AG08395 (cell line): ENCODE data around the gene ADRA2B.
"Not testable (repeated sequence)": the region's sequence is repeated elsewhere in the genome, so short reads cannot be mapped to it uniquely, and the experiment has no call there.

Experiments used
- DNase-seq: peaks from one replicate; pipeline ENCODE4 v3.0.0; 2012; ENCODE audit warnings: mixed read lengths, low spot score

Gene ADRA2B

DNA sequence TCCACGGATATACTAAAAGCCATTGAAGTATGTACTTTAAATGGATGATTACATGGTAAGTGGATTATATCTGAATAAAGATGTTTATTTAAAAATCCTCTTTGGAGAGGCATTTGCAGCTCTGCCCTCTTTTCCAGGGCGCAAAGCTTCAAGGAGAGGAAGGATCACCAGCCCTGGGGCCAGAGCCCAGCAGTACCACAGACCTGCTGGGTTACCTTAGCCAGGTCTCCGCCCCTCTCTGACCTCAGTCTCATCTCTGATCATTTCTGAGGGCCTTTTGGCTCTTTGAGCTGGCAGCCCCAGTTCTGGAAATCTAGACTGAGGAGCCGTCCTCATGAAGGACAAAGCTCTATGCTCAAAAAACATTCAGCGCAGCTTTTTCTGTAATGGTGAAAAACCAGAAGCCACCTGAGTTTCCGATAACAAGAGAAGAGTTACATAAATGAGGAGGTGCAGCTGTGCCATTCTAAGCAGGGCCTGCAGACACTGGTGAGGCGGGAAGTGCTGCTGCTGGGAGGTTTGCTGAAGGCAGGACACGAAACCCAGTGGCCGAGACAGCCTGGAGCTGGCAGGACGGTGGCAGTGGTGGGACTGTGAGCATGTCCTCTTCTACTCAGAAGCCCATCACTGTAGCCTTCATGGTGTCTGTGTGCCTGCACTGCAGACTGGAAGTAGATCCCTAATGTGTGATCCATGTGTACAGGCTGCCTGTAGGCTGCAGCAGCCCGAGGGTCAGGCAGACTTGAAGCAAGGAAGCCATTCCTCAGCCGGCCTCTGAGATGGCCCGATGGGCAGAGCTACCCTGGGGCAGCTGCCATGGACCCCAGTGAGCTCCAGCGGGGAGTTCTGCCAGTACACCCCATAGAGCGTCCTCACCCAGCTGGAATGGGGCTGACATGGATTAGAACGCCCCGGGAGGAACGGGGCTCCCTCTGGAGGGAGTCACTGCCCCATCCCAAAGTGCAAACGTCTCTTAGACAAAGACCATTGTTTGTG is 27.7 kb downstream of the ADRA2B start:
- DNase-seq: no peak

DNA sequence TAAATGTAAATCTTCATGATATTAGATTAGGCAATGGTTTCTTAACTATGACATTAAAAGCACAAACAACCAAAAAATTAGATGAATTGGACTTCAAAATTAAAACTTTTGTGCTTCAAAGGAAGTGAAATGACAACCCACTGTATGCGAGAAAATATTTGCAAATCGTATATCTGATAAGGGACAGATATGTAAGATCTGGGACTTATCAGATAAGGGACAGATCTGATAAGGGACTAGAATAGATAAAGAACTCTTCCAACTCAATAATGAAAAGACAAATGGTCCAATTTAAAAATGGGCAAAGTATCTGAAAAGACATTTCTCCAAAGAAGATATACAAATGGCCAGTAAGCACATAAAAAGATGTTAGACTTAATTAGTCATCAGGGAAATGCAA is 29.2 kb downstream of the ADRA2B start:
- DNase-seq: no peak

DNA sequence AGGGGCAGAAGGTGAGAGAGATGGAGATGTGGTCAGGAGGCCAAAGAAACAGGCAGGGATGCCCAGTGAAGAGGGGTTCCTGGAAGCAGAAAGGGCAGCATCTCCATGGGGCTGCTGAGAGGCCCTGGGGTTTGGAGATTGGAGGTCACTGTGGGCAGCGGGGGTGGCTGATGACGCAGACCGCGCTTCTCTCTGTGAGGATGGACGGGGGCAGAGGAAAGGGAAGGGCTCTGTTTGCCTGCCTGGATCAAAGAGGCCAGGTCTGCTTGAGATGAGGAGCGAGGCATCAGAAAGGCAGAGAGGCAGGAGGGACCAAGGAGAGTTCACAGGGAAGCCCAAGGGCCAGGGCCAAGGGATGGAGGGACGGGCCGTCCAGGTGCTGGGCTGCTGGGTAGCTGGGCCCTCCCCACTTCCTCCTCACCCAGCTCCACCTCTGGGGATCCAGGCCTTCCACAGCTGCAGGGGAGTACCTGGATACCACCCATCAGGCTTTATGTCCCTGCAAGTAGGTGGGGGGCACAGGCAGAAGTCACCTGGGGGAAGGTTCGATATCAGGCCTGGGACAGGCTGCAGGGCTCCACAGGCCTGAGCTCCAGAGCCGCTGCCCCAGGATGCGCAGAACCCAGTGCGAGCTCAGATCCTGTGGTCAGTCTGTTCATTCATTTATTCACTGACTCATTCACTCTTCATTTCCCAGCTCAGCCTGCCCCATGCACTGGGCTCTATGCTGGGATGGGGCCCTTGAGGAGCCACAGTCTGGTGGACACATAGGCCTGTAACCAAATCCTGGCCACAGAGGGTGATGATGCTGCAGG is 30.6 kb downstream of the ADRA2B start:
- DNase-seq: no peak

DNA sequence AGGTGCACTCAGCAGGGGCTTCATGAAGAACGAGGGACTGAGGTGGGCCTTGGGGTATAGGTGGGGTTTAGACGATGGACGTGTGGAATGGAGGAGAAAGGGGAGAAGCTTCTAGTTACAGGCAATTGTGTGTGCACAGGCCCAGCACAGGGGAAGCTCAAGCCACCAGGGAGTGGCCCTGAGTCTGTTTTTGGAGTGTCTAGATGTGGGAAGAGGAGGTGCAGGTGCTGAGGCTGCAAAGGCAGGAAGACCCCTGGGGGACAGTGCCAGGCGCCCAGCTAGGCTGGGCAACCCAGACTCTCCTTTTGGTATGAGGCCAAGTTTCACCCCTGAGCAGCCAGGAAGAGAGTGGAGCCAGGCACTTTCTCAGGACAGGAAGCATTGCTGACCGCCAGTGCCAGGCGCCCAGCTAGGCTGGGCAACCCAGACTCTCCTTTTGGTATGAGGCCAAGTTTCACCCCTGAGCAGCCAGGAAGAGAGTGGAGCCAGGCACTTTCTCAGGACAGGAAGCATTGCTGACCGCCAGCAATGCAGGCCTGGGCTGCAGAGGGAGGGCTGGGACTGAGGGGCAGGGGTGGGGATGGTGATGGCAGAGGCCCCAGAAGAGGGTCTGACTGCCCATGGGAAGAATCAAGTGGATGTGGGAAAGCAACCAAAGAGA is 31.4 kb downstream of the ADRA2B start:
- not testable (repeated sequence) for DNase-seq

DNA sequence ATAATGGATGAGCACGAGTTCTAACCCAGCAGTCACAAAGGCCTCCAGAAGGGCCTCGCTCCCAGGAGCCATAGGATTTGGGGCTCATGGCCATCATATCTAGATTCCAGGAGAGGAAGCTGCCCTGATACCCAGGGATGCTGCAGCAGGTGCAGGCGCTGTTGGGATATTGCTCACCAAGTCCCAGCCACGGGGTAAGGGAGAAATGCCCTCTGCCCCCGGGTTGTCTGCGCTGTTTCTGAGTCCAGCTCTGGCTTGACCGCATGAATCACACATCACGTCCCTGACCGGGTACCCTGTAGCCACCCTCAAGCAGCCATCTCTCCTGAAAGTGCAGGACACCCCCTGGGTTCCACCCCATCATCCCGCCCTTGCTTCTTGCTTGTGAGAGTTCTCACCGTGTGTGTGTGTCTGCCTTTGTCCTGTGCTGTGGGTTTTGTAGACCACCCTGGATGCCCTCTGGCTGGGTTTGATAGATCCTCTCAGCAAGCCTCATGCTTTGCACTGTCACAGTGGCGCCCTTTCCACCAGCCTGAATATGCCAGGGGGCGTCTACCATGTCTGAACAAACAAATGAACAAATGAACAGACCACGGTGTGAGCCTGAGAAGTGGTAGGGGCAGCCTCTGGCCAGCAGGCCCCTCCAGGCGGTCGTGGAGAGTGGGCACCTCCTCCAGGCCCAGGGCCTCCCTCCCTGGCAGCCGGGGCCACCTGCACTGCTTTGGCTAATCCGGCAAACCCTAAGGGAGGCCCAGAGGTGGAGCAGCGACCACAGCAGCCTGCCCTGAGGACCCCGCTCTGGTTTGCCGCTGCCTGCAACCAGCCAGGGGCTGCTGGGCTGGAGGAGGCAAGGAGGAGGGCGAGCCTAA is 32.1 kb downstream of the ADRA2B start:
- no peak for DNase-seq

DNA sequence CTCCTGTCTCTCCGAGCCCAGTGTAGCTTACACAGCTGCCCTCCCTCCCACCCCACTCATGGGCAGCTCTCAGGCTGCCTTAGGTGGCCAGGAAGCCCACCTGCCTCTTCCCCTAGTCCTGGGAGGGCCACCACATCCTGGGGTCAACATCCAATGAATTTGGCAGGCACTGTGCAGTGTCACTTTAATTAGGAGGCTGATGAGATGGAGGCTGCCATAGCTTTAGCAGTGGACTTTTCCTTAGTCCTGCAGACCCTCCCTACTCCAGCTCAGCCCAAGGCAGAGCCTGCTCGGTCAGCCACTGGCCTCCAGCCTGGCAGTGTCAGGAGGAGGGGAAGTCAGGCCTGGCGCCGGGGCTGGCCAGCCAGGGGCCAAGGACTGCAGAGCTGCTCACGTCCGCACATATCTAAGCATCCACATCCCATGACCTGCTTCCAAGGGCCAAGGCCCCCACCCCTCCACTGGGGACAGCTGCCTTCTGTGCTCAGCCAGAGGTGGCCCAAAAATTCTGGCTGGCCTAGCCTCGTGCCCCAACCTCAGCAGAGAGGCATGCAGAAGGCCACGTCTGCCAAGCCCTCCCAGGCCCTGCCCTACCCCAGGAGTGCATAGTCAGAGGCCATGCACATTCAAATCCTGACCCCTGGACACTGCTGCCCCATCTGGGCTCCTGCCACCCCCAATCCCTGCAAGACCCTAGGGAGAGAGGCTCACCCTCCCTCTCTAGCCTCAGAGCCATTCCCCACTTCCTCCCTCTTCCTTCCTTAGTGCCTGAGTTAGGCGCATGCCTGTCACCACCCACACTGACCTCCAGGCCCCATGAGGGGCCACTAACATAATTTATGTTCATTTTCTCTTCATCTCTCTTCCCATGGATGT is 33.1 kb downstream of the ADRA2B start:
- no peak for DNase-seq

DNA sequence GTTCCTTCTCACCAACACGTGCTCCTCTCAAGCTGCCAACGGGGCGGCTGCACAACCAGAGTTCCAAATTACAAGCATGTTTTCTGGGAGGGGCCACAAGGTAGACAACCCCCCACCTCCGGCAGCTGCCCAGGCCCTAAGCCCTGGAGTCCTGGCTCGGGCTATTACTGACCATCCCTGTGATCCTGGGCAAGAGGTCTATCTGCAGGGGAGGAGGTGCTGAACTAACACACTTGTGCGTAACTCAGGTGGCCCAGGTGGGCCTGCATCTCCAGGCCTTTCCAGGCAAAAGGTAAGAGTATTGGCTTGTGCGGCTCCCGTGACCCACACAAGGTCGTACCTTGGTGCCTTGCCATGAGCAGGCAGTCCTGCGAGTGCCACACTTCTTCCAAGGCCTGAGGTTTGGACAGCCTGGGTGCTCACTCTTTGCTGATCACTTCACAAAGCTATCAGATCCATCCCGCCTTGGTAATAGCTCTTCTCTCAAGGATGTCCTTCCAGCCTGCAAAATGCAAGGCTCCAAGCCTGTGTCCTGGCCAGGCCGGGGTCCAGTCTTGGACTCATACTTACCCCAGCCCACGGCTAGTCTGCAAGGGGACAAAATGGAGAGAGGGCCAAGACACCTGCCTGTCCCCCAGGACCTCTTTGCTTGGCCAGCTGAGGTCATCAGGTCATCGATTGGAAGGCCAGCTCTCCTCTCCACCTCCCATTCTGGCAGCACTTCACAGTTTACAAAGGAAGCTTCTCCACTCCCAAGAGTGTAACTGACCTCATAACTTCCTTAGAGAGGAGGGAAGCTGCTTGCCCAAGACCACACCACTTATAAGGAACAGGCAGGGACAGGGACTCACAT is 33.9 kb downstream of the ADRA2B start:
- DNase-seq: no peak

DNA sequence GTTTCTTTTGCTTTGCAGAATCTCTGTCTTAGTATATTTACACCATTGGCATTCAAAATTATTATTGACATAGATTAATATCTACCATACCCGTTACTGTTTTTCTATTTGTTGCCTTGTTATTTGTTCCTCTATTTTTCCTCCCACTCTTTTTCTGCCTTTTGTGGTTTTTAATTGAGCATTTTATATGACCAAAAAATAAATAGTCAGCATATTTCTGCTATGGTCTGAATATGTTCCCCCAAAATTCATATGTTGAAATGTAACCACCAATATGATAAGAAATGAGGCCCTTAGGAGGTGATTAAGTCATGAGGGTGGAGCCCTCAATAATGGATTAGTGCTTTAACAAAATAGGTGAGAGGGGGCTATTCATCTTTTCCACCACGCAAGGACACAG is 35.3 kb downstream of the ADRA2B start:
- no peak for DNase-seq

DNA sequence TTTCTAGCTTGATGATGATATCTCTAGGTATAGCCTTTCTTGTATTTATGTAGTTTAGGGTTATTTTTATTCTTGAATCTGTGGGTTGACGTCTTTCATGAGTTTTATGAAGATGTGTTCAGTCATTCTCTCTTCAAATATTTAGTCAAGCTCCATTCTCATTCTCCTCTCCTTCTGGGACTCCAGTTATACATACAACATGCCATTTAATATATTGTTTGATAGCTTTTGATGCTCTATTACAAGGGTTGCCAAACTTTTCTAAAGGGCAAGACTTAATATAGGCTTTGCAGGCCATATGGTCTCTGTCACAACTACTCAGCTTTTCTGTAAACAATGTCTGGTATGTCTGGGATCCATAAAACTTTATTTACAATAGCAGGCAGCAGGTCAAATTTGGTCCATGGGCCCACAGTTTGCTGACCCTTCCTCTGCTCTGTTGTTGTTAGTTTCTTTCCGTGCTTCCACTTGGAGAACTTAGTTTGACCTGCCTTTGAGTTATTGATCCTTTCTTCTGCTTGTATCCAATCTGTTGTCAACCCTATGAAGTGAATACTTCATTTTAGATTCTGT is 41.1 kb downstream of the ADRA2B start:
- no peak for DNase-seq

DNA sequence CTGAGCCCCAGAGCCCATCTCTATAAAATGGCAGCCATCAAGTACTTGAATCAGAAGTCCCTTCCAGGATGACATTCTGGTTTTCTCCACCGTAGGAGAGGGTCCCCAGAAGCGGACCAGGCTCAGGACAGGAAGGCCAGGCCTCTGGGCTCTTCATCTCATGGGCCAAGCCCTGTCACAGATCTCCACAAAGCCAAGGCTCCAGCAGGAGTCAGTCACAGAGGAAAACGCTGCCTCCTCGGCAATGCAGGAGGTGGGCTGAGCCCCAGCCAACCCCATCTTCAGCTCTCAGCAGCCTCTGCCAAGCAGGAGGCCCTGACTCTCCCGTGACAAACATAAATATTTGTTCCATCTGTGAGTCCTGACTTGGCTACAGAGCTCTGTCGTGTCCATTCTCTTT is 42.2 kb downstream of the ADRA2B start:
- DNase-seq: no peak

DNA sequence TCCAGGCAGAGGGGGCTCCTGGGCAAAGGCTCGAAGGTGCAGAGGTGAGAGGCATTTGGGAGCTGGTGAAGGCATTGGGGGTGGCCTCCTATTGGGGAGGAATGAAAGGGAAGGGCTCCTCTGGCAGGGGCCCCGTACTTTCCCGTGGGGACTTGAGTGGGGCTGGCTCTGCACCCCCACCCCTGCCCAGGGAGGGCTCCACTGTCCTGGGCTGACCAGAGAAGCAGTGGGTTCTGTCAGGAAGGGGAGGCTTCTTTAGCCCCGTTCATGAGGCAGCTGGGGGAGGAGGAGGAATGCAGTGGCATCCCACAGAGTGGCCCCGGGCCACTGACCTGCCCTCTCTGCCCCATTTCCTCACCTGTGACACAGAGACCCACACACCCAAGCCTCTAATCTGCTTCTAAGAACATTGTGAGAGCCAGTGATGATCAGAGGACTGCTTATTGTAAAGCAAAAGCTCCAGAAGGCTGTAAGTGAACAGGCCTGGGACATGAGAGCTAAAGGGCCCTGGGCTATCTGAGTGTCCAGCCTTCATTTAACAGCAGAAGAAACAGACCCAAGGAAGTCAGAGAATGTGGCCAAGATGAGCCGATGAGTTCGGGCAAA is 43.1 kb downstream of the ADRA2B start:
- DNase-seq: no peak

DNA sequence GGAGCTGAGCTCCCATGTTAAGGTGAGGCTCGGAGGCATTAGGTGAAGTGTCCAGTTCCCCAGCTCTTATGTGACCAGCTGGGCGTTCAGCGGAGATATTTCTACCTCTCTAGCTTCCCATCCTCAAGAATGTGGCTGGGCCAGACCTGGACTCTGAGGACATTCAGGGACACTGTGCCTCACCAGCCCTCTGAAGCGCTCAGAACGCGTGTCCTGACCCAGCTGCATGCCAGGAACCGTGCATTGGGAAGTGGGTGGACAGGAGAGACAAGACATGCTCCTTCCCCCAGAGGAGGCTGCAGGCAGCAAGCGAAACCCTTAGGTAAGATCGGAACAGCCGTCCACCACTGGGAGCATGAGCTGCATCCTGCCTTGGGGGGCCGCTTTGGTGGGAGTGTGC is 43.6 kb downstream of the ADRA2B start:
- DNase-seq: no peak

DNA sequence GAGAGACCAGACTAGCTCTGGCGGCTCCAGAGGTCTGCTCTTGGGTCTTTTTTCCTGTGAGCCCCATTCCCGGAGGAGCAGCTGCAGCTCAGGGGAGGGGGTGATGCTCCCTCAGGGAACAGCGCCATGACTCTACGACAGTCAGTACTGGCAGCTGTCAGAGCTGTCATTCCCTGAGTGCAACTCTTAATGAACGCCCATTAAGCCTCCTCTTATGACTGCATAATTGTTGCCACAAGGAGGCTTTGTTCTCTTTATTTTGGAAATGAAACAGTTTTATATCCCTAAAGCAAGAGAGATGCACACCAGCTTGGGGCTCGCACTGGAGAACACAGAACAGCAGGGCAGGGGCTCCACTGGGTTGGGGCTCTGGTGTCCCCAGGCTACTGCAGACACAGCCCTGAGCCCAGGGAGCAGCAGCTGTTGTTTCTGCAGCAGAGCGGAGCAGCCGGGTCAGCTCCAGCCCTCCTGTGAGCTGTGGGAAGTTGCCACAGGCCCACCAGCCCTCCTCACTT is 44.3 kb downstream of the ADRA2B start:
- not testable (repeated sequence) for DNase-seq

DNA sequence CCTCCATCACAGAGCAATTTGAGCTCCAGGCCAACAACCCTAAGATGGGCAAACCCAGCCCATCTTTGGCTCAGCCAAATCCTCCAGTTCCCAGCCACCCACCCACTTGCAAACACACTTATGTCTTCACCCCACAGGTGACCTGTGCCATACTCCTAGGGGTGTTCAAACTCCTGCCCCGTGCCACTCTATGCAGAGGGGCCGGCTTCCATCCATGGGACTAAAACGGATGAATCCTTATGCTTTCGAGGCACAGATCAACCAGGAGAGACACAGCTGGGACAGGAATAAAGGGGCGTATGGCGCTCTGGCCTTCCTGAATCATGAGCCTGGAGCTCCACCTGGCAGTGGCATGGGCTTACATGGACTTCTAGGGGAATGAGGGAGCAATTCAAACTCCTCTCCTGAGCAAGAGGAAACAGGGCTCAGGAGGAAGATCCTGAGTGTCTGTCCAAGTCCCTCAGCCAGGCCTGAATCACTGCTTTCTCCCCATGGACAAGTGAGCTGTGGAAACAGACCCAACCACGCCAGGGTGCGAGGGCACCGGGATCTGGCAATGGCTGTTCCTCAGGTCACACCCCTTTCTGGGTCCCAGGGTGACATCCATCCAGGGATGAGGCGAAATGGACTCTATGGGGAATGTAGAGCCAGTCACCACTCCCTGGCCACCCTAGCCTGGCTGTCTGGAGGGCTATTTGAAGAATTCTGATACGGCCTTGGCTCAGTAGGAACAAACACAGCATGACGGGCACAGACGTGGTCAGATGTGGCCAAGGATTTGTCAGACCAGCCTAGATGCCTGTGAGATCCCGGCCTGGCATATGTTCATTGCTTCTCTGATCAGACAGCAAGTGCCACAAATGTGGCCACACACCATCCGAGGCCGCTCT is 45.0 kb downstream of the ADRA2B start:
- not testable (repeated sequence) for DNase-seq

DNA sequence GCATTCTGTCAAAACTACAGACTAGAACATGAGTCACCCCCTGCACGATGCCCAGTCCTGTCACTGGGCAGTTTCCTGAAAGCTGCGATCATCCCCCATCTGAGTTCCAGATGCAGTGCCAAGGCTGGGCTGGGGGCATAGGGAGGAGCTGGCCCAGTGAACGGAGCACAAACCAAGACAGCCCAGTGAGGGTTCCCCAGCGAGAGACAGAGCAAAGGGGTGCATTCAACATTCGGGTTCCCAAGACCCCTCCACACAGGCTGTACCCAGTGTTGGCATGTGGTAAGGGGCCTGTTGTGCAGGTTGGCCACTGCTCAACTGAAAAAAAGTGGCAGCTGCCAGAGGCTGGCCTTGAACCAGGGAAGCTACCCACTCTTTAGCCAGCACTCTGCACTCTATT is 46.0 kb downstream of the ADRA2B start:
- DNase-seq: not testable (repeated sequence)

DNA sequence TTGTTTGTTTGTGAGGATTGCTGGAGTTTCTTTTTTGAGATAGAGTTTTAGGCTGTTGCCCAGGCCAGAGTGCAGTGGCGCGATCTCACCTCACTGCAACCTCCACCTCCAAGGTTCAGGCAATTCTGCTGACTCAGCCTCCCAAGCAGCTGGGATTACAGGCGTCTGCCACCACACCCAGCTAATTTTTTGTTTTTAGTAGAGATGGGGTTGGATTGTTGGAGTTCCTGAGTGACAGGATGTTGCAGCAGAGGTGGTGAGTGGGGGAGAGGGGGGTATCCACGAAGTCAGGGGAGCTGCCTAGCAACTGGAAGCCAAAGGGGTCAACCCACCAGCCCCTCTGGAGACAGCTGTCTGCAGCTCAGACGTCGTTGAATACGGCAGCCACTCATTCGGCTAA is 46.5 kb downstream of the ADRA2B start:
- DNase-seq: not testable (repeated sequence)

DNA sequence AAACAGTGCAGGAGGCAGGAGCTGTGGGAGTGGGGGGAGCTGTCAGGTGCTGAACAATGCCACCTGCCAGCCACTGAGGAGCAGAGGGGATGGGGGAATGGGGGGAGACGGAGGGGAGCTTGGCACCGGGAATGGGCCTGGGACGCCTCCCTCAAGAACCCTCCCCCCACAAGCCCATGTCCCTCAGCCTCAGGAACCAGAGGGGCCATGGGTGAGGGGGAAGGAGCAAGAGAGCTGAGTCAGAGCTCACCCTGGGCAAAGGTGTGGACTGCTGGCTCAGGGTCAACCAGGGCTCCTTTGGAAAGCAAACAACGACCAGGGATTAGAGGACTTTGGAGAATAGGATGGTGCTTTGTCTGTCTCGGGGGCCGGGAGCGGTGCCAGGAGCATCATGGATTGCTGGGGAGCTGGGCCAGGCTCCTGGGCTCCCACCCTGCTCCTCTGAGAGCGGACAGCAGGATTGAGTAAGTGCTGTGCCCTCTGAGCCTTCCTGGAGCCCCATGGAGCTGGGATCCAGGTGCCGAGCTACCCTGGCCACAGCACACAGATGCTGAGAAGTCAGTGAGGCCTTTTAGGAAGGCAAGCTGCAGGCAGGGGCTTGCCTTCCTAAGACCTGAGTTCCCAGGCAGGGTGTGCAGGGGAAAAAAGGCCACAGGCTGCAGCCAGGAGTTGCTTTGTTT is 48.3 kb downstream of the ADRA2B start:
- not testable (repeated sequence) for DNase-seq
